ENCODE data around the gene NAV2.

Gene NAV2

DNA sequence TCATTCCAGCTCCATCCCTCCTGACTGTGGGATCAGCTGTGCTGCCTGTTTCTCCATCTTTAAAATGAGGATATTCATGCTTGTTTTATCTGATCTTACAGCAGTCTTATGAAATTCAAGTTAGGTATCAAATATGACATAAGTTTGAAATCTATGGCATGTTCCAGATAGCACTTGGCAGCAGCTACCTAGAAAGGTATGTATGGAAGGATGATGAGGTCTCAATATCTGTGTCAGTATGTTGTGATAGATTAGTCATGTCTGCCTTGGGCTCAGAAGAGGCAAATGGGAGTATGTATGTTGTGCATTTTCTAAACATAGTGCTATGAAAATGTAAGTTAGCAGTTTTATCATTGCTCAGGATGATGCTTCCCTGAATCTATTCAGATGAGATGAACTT lies 122.1 kb downstream of the NAV2 start:
- ChIA-PET POLR2A (ENCODE audit: low non-redundant PET) (no interaction called here), CTCF (interaction anchor here (0.6 kb wide), 1 partner anchor 28 kb away, joined by 4 read pairs; no protein-coding TSS in a partner anchor)
- H3K27ac ChIP-seq: no peak overlapping the region
- TF ChIP-seq CTCF (conservative IDR thresholded peaks at IDR 0.05; ENCODE audit: low read depth): no peak
- DNase-seq (ENCODE audit: low spot score): no peak

DNA sequence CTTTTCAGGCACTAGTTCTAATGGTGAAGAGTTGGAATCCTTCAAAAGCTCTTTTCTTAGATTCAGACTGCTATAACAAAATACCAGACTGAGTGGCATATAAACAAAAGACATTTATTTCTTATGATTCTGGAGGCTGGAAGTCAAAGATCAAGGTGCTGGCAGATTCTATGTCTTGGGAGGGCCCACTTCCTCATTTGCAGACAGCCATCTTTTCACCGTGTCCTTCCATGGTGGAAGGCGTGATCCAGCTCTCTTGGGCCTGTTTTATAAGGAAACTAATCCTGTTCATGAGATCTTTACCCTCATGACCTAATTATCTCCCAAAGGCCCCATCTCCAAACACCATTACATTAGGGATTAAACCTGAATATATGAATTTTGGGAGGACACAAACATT lies 124.0 kb downstream of the NAV2 start:
- TF ChIP-seq CTCF (conservative IDR thresholded peaks at IDR 0.05; ENCODE audit: low read depth): no peak
- ChIA-PET CTCF (interaction anchor here (1.0 kb wide), 1 partner anchor 68 kb away, joined by 3 read pairs; no protein-coding TSS in a partner anchor), POLR2A (ENCODE audit: low non-redundant PET) (no interaction called here)
- DNase-seq (ENCODE audit: low spot score): no peak
- H3K27ac ChIP-seq: no peak overlapping the region

GRCh38 chr11:19838994-19839768 lies 126.5 kb downstream of the NAV2 start:
- H3K27ac ChIP-seq: no peak overlapping the region
- no peak for DNase-seq (ENCODE audit: low spot score)
- ChIA-PET CTCF (interaction anchor here (0.6 kb wide), 1 partner anchor 916 kb away, joined by 3 read pairs; no protein-coding TSS in a partner anchor), POLR2A (ENCODE audit: low non-redundant PET) (no interaction called here)
- no peak for TF ChIP-seq CTCF (conservative IDR thresholded peaks at IDR 0.05; ENCODE audit: low read depth)

DNA sequence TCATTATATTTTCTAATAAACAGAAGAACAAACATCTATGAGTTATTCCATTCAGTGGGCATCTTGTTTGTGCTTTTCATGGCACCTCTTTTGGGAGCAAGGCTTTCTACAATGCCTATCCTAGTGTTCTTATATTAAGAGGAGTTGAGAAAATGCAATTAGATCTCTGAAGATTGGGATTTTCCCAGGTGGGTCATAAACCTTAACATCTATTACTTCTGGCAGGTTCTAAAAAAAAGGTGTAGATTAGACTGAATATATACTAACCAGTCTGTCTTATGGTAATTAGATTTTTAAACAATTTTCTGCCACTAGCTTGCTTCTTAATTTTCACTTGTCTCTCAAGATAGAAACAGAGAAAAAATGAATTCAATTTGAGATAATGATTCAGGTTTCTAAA lies 128.3 kb downstream of the NAV2 start:
- TF ChIP-seq CTCF (conservative IDR thresholded peaks at IDR 0.05; ENCODE audit: low read depth): no peak
- POLR2A ChIA-PET (ENCODE audit: low non-redundant PET): no interaction called here
- no peak for DNase-seq (ENCODE audit: low spot score)
- H3K27ac ChIP-seq: no peak overlapping the region
- CTCF ChIA-PET: interaction anchor here (1.0 kb wide), 1 partner anchor 15 kb away, joined by 3 read pairs; no protein-coding TSS in a partner anchor

- ChIA-PET CTCF (no interaction called here), POLR2A (ENCODE audit: low non-redundant PET) (no interaction called here)
- no peak for DNase-seq (ENCODE audit: low spot score)
- H3K27ac ChIP-seq: no peak overlapping the region
- no peak for TF ChIP-seq CTCF (conservative IDR thresholded peaks at IDR 0.05; ENCODE audit: low read depth)
These were observed 129.9 kb downstream of the NAV2 start for GRCh38 chr11:19842505-19842904.

- no peak overlapping the region for H3K27ac ChIP-seq
- no peak for TF ChIP-seq CTCF (conservative IDR thresholded peaks at IDR 0.05; ENCODE audit: low read depth)
- DNase-seq (ENCODE audit: low spot score): no peak
- ChIA-PET POLR2A (ENCODE audit: low non-redundant PET) (no interaction called here), CTCF (no interaction called here)
These were observed 130.4 kb downstream of the NAV2 start for GRCh38 chr11:19843079-19843478.
